ENCODE results near the gene RET.

RET gene

DNA sequence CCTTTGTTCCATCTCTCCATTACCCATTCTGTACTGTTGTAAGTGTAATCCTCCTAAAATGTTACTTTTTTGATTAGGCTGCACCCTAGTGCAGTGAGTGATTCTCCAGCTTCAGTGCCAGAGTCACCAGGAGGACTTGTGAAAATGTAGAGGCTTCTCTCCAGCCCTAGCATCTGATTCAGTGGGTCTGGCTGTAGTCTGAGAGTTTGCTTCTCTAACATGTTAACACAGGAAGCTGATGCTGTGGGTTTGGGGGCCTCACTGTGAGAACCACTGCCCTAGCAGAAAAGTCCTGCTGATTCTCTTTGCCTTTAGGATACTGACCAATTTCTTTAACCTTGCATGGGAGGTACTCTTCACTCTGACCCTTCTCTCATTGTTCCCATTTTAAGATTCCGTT lies 85.7 kb downstream of the RET start:
- no peak overlapping the region for H3K4me3 ChIP-seq (ENCODE audit: low read depth, low read length)
- TF ChIP-seq, protein P1, sequence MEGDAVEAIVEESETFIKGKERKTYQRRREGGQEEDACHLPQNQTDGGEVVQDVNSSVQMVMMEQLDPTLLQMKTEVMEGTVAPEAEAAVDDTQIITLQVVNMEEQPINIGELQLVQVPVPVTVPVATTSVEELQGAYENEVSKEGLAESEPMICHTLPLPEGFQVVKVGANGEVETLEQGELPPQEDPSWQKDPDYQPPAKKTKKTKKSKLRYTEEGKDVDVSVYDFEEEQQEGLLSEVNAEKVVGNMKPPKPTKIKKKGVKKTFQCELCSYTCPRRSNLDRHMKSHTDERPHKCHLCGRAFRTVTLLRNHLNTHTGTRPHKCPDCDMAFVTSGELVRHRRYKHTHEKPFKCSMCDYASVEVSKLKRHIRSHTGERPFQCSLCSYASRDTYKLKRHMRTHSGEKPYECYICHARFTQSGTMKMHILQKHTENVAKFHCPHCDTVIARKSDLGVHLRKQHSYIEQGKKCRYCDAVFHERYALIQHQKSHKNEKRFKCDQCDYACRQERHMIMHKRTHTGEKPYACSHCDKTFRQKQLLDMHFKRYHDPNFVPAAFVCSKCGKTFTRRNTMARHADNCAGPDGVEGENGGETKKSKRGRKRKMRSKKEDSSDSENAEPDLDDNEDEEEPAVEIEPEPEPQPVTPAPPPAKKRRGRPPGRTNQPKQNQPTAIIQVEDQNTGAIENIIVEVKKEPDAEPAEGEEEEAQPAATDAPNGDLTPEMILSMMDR (IDR thresholded peaks at IDR 0.05; ENCODE audit: low read depth, low read length, missing control alignments): no peak
- DNase-seq (ENCODE audit: low read depth): no peak

DNA sequence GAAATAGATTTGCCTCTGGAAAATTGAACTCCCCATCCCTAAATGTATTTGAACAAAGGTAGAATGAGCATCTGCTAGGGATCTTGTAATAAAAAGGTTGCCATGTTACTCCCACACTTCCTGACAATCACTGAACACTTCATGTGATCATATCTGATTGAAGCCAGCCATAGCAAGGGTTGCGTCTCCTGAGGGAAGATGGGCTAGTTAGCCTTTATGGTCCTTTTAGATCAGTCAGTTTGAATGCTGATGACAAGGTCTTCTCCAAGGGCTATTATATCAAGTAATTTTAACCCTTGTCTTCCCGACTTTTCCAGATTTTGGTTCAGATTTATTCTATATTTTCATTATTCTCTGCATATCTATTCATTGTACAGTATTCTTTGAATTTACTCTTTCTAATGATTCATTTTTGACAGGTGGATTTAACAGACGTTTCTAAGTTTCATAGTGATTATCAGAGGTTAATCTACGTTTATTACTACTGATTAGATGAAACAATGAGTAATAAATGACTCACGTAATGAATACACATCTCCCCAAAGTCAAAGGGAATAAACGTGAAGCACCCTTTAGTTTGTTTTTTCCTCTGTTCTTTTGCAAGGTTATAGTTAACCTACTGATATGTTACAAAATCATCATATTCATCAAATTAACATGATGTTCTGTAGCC lies 89.5 kb downstream of the RET start:
- H3K4me3 ChIP-seq (ENCODE audit: low read depth, low read length): no peak overlapping the region
- no peak for DNase-seq (ENCODE audit: low read depth)
- TF ChIP-seq, protein P1 (IDR thresholded peaks at IDR 0.05; ENCODE audit: low read depth, low read length, missing control alignments): no peak

DNA sequence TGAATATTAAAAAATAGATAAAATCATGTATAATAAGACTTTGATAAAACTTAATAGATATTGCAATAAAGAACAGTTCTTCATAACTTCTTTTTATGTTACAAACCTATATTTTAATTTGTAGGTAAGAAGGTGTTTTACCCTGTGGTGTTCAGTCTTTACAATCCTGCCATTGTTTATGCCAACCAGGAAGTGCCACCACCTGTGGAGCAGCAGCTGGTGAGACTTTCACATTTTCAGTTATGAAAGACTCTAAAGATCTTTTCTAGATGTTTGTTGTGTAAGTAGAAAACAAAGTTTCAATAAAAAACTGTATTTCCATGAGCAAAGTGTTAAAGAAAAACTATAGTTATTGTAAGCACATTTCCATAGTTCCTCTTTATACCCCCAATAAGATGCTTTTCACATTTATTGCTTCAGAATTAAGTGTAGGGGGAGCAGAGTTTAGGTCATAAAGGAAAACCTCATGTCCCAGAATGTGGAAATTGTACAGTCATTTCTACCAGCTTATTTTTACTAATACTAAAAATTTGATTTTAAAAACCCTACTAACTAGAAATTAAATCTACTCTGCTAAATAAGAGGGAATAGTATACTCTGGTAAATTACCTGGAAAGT lies 90.1 kb downstream of the RET start:
- no peak for DNase-seq (ENCODE audit: low read depth)
- TF ChIP-seq, protein P1 (IDR thresholded peaks at IDR 0.05; ENCODE audit: low read depth, low read length, missing control alignments): no peak
- H3K4me3 ChIP-seq (ENCODE audit: low read depth, low read length): no peak overlapping the region

DNA sequence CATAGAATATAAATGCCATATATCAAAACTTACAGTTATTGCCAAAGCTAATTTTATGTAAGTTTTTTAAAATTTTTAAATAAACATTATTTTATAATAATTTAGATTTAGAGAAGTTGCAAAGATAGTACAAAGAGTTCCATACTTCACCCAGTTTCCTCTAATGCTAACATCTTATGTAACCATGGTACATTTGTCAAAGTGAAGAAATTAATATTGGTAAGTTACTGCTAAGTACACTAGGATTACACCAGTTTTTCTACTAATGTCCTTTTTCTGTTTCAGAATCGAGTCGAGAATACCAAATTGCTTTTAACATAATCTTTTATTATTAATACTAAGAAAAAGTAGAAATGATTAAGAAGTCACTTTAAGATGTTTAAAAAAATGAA lies 90.6 kb downstream of the RET start:
- no peak overlapping the region for H3K4me3 ChIP-seq (ENCODE audit: low read depth, low read length)
- TF ChIP-seq, protein P1 (IDR thresholded peaks at IDR 0.05; ENCODE audit: low read depth, low read length, missing control alignments): no peak
- DNase-seq (ENCODE audit: low read depth): no peak

DNA sequence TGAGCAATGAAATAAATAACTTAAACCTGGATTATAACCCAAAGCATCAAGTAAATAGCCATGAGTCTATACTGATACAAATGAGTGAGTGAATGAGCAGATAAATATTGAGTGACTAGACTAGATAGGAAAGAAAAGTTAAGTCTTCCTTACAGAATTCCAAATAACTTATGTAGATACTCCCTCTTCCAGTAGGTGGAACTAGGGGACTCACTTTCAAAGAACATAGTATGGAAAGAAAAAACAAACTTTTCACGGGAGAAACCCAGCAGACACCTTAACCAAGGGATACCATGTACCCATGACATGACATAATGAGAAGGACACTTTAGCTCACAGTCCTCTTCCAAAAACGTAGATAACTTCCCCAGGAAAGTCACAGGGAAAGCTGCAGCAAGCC lies 93.6 kb downstream of the RET start:
- no peak overlapping the region for H3K4me3 ChIP-seq (ENCODE audit: low read depth, low read length)
- TF ChIP-seq, protein P1 (IDR thresholded peaks at IDR 0.05; ENCODE audit: low read depth, low read length, missing control alignments): no peak
- DNase-seq (ENCODE audit: low read depth): no peak

DNA sequence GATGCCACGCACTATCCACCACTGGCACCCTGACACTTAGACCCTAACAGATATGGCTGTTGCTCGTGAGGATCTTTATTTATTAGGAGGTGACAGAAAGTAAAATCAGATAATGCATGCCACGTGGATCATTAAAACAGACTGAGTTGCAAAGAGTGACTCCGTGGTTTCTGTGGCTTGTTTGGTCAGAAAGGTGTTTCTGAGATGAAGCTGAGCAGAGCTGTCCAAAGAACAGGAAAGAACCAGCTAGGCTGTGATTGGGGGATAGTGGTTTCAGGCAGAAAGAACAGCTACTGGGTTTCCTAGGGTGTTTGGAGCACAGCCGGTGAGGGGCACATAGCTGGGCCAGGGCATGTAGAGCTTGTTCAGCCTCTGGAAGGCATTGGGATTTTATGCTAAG lies 95.8 kb downstream of the RET start:
- no peak overlapping the region for H3K4me3 ChIP-seq (ENCODE audit: low read depth, low read length)
- TF ChIP-seq, protein P1 (IDR thresholded peaks at IDR 0.05; ENCODE audit: low read depth, low read length, missing control alignments): no peak
- DNase-seq (ENCODE audit: low read depth): no peak

DNA sequence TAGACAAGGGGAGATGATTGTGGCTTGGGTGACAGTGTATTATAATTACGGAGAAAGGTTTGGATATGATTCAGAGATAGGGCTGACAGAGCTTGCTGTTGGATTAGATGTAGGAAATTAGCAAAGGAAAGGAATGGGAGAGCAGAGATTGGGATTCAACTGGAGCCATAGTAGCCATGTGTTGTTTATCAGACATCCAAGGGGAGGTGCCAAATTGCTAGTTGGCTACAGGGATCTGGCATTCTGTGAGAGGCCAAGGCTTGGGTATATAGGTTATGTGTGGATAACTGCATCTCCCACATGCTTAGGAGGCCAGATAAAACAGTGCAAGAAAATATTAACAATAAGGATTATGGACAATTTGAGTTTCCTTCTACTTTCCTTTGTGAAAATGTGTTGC lies 96.3 kb downstream of the RET start:
- no peak for DNase-seq (ENCODE audit: low read depth)
- TF ChIP-seq, protein P1 (IDR thresholded peaks at IDR 0.05; ENCODE audit: low read depth, low read length, missing control alignments): no peak
- no peak overlapping the region for H3K4me3 ChIP-seq (ENCODE audit: low read depth, low read length)

All from GM12864 (cell line).